HepG2 (cell line): ENCODE measurements around the gene DNMT1. TPM values are rescaled to one million over a fixed set of nuclear protein-coding genes. Genes with fewer than 3 reads are reported as not detected.

Experiments
- ATF4 ChIP-seq, 2 experiments: fragments of 450-650 bp in 1 of 2; sonication (generic) in 1 of 2; formaldehyde crosslinking; IDR thresholded peaks; 2 replicates each; pipeline versions ENCODE4 v1.5.0 to v1.8.0; 2020 to 2022; ENCODE audit warnings: mild to moderate bottlenecking in 1 of 2, missing genetic modification reagents in 1 of 2
- BCL6 ChIP-seq: IDR thresholded peaks from 2 replicates; pipeline ENCODE4 v1.6.1; 2016; ENCODE audit warnings: missing genetic modification reagents, missing compliant biosample characterization
- ELF1 ChIP-seq: sonication (generic); formaldehyde crosslinking; IDR thresholded peaks from 2 replicates; pipeline ENCODE4 v1.4.0; 2020; ENCODE audit warnings: missing genetic modification reagents
- GMEB1 ChIP-seq: sonication (generic); formaldehyde crosslinking; IDR thresholded peaks from 2 replicates; pipeline ENCODE4 v1.5.1; 2020; ENCODE audit warnings: missing genetic modification reagents, mild to moderate bottlenecking, borderline replicate concordance
- HIVEP1 ChIP-seq: sonication (generic); formaldehyde crosslinking; IDR thresholded peaks from 2 replicates; pipeline ENCODE4 v1.4.0; 2020; ENCODE audit warnings: mild to moderate bottlenecking, missing genetic modification reagents
- LCORL ChIP-seq, 2 experiments: fragments of 450-650 bp in 1 of 2; sonication (generic) in 1 of 2; formaldehyde crosslinking in 1 of 2; IDR thresholded peaks; 2 replicates each; pipeline versions ENCODE4 v1.5.0 to v1.6.1; 2017 to 2020; ENCODE audit warnings: antibody characterized with exemption in 1 of 2, missing genetic modification reagents in 1 of 2
- NCOR1 ChIP-seq: fragments of 200-600 bp; sonication (generic); IDR thresholded peaks from 2 replicates; pipeline ENCODE4 v1.7.0; 2017; ENCODE audit warnings: antibody characterized with exemption, low read length, borderline replicate concordance
- NR2F2 ChIP-seq: IDR thresholded peaks from 2 replicates; pipeline ENCODE4 v1.6.1; 2012; ENCODE audit warnings: low read depth, inconsistent platforms, borderline replicate concordance
- NR3C1 ChIP-seq: sonication (generic); formaldehyde crosslinking; IDR thresholded peaks from 2 replicates; pipeline ENCODE4 v1.4.0; 2020; ENCODE audit warnings: missing genetic modification reagents
- NRL ChIP-seq: sonication (generic); formaldehyde crosslinking; IDR thresholded peaks from 2 replicates; pipeline ENCODE4 v1.5.0; 2020; ENCODE audit warnings: missing genetic modification reagents, mild to moderate bottlenecking, moderate library complexity, borderline replicate concordance
- PATZ1 ChIP-seq: sonication (generic); formaldehyde crosslinking; IDR thresholded peaks from 2 replicates; pipeline ENCODE4 v1.4.0; 2020; ENCODE audit warnings: missing genetic modification reagents
- PAXIP1 ChIP-seq: sonication (generic); formaldehyde crosslinking; conservative IDR thresholded peaks from 2 replicates; pipeline ENCODE4 v1.4.0; 2020; ENCODE audit warnings: mild to moderate bottlenecking, missing genetic modification reagents, moderate library complexity
- SNAI1 ChIP-seq: sonication (generic); formaldehyde crosslinking; IDR thresholded peaks from 2 replicates; pipeline ENCODE4 v1.5.0; 2020; ENCODE audit warnings: mild to moderate bottlenecking, missing genetic modification reagents, borderline replicate concordance
- ZNF264 ChIP-seq: sonication (generic); formaldehyde crosslinking; IDR thresholded peaks from 2 replicates; pipeline ENCODE4 v1.4.0; 2020; ENCODE audit warnings: missing genetic modification reagents
- ZNF343 ChIP-seq: sonication (generic); formaldehyde crosslinking; IDR thresholded peaks from 2 replicates; pipeline ENCODE4 v1.4.0; 2020; ENCODE audit warnings: mild to moderate bottlenecking, missing genetic modification reagents
- ZNF687 ChIP-seq: sonication (generic); formaldehyde crosslinking; IDR thresholded peaks from 2 replicates; pipeline ENCODE4 v1.5.1; 2020; ENCODE audit warnings: mild to moderate bottlenecking, missing genetic modification reagents, moderate library complexity
- polyA plus RNA-seq, 8 experiments: library from polyadenylated mRNA; depleted of rRNA in 3 of 8; stranded (reverse) in 7 of 8; unstranded in 1 of 8; fragments of >200 nt; fragmentation: Illumina TruSeq in 4 of 8; extraction: Trizol in 4 of 8; gene quantifications; 2 replicates each; pipeline versions ENCODE4 v1.2.1 to v1.2.3, GENCODE V29; 2011 to 2016; ENCODE audit warnings: low read depth in 4 of 8, missing spikeins in 1 of 8, mixed read lengths in 1 of 8; ENCODE audit not compliant: insufficient read depth in 1 of 8
- total RNA-seq, 5 experiments: library from RNA; depleted of rRNA; stranded (reverse); fragments of >200 nt; fragmentation: Illumina TruSeq; extraction: Trizol; gene quantifications; 2 replicates each; pipeline ENCODE4 v1.2.3, GENCODE V29; 2016; ENCODE audit warnings: low read depth in 1 of 5

The DNMT1 gene
- total and polyA plus RNA-seq, 2 of the 13 experiments (the other 11 are each of a cell fraction or from before 2014, with no cell fraction given) = 31.2 to 91.1 TPM

- peak; percentile 94 for TF ChIP-seq PATZ1
- peak; percentile 83 for TF ChIP-seq ZNF687
- no peak for TF ChIP-seq NR3C1 (CRISPR knock-in tag)
- no peak; the same call in 1 of the 2 replicates for TF ChIP-seq NRL (CRISPR knock-in tag)
- peak; percentile 16; the same call in 1 of the 2 replicates for TF ChIP-seq GMEB1 (CRISPR knock-in tag)
- peak; percentile 82 for TF ChIP-seq PAXIP1 (CRISPR knock-in tag)
- TF ChIP-seq ZNF343 (CRISPR knock-in tag) = no peak
- peak; percentile 48; the same call in 1 of the 2 replicates for TF ChIP-seq ZNF264 (CRISPR knock-in tag)
- no peak for TF ChIP-seq LCORL (IDR thresholded peaks at IDR 0.05)
- TF ChIP-seq LCORL (CRISPR knock-in tag; IDR thresholded peaks at IDR 0.05) = 0 out of 2 replicates have a peak, but pooled peaks have one; percentile 65
- peak; percentile 79; the same call in 1 of the 2 replicates for TF ChIP-seq NCOR1
- peak; percentile 75; the same call in 1 of the 2 replicates for TF ChIP-seq HIVEP1 (CRISPR knock-in tag)
- peak; percentile 82 for TF ChIP-seq NR2F2
- peak; percentile 25; the same call in 1 of the 2 replicates for TF ChIP-seq ELF1 (CRISPR knock-in tag)
- TF ChIP-seq ATF4 (CRISPR knock-in tag; IDR thresholded peaks at IDR 0.05) = peak in 1 of 2 experiments; percentile 39; a peak in 1 of 4 replicates
- TF ChIP-seq SNAI1 (CRISPR knock-in tag) = 0 out of 2 replicates have a peak, but pooled peaks have one; percentile 1
- peak; percentile 92 for TF ChIP-seq BCL6 (CRISPR knock-in tag)
Observed at GRCh38 chr19:10086591-10087192, 108.1 kb downstream of the DNMT1 start (continued).
